Posterior cingulate gyrus (tissue), 11 donors: ENCODE data around the gene TMIGD2.
"Not testable (repeated sequence)": the region's sequence is repeated elsewhere in the genome, so short reads cannot be mapped to it uniquely, and the experiment has no call there.

Experiments used
- DNase-seq, 10 donors: peaks; one replicate each; pipeline versions ENCODE4 v3.0.0 to v3.0.0-alpha.2; 2020 to 2021; ENCODE audit warnings: mixed read lengths in 3 of 10
- intact Hi-C: fragments of 100-400 bp; cut with DNase I; formaldehyde crosslinking; loops from one replicate; pipeline ENCODE4 v1.15.1; 2023

Gene TMIGD2

DNA sequence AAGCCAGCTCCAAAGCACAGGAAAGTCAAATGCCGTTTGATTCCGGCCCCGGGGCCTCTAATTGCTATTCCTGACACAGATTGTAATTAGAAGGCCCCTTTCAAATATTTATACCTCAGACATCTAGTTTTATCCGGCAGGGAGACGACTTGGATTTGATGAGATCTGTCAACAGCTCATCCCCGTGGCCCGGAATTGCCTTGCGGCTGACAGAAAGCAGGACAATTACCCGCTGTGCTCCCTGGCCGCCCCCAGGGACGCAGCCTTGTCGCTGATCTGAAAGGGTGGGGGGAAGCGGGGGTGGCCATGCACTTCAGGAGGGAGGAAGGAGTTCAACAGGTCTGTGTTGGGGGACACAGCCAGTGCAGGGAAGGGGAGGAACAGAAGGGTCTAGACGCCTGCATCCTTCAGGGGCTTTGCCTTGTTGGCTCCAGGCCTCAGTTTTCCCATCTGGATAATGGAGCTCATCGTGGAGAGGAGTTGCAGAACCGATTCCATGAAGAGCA is 24.9 kb downstream of the TMIGD2 start:
- no peak for DNase-seq
- intact Hi-C loops: no loop called here

DNA sequence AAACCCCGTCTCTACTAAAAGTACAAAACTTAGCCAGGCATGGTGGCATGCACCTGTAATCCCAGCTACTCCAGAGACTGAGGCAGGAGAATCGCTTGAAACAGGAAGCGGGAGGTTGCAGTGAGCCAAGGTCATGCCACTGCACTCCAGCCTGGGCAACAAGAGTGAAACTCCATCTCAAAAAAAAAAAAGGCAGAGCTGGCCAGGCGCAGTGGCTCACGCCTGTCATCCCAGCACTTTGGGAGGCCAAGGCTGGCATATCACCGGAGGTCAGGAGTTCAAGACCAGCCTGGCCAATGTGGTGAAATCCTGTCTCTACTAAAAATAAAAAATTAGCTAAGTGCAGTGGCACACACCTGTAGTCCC is 27.9 kb downstream of the TMIGD2 start:
- intact Hi-C loops, DNase-seq: not testable (repeated sequence)

DNA sequence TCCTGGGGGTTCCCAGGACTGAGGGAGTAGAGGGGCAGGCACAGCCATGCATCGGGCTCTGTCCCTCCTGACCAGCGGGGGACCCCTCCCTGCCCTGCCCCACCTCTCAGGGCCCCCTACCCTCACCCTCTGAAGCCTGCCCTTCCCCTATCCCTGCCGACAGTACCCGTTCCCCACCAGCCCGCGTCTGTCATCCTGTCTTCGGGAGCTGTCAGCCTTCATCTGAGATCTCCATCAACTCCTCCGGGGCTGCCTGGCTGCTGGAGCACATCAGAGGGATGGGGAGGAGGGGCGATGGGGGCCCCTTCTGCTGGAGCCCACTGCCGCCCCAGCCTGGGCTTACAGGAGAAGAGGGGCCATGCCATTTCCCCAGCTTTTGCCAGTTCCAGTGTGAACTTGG is 29.3 kb downstream of the TMIGD2 start:
- no peak for DNase-seq
- intact Hi-C loops: no loop called here

DNA sequence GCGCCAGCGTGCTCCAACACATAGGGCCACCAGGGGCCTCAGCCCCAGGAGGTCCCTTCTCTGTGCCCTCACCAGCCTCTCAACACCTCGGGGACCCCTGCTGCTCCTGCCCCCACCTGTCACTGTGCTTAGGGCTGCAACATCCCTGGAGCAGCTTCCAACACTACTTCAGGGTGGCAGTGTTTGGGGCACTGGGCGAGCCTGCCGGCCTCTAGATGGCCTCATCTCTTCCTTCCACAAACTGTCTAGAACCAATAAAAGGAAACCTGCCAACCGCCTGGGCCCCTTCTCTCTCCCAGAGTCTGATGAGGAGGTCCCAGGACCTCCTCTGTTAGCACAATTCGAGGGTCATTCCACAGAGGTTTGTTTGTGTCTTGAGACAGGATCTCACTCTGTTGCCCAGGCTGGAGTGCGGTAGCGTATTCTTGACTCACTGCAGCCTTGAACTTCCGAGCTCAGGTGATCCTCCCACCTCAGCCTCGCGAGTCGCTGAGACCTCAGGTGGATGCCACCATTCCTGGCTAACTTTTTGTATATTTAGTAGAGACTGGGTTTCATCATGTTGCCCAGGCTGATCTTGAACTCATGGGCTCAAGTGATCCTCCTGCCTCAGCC is 33.3 kb downstream of the TMIGD2 start:
- peak in 1 of 10 donors; percentile 41 for DNase-seq
- intact Hi-C loops: loop anchor here (5.0 to 10.0 kb wide), 2 partner anchors 56 to 133 kb away; partner anchors contain the start of genes CHAF1A and SH3GL1

DNA sequence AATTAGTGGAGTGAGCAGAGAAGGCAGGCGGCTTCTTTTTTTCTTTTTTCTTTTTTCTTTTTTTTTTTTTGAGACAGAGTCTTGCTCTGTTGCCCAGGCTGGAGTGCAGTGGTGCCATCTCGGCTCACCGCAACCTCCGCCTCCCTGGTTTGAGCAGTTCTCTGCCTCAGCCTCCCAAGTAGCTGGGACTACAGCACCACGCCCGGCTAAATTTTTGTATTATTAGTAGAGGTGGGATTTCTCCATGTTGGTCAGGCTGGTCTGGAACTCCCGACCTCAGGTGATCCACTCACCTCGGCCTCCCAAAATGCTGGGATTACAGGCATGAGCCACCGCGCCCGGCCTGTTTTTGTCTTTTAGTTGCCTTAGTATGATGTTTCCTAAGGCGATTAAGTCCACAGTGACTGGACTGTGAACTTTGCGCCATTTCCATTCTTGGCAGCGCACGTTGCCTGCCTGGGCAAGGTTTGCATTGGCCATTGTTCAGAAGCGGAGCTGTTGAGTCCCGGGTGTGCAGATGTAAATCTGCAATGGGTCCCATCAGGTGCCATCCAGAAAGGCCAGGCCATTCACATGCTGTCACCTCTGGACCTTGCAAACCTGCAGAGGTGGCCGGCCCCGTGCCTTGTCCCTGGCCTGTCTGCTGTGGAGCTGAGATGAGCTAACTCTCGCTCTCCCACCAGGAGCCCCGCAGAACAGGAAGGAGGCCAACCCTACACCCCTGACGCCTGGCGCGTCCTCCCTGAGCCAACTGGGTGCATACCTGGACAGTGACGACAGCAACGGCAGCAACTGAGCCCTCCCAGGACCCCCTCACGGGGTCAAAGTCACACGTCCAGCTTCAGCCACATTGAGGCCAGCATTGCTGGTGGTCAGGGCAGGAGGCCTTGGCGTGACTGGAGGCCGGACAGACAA is 34.0 kb downstream of the TMIGD2 start:
- peak in 1 of 10 donors; percentile 66 for DNase-seq
- intact Hi-C loops: loop anchor here (2.0 to 10.0 kb wide), 3 partner anchors 57 to 134 kb away; partner anchors contain the start of genes CHAF1A and SH3GL1

DNA sequence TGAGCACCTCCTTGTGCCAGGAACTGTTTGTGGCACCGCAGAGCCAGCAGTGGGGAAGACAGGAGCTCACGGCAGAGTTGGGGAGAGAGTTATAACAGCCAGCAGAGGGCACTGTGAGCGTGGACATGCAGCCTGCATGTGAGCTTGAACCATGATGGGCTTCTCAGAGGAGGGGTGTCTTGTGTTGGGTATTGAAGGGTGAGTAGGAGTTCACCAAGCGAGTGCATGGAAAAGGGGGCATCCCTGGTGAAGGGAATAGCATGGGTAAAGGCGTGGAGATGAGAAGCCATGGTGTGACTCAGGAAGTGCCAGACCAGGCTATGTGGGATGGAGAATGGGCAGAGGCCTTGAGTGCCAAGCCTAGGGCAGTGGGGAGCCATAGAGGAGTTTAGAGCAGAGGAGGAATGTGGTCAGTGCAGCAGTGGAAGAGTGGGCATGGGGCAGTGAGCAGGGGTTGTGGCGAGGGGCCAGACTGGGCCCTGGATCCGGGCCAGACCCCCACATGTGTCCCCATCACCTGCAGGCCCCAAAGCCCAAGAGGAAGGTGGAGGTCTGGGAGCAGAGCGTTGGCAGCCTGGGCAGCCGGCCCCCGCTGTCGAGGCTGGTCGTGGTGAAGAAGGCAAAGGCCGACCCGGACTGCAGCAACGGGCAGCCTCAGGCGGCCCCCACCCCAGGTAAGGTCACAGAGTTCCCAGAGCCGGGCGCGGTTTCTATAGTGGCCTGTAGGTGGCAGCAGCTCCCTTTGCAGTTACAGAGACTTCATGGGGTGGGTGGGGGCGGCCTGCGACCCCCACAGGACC is 34.9 kb downstream of the TMIGD2 start:
- DNase-seq: peak in 8 of 10 donors; percentile 33 to 89 (median 47)
- intact Hi-C loops: loop anchor here (2.0 to 10.0 kb wide), 3 partner anchors 58 to 135 kb away; partner anchors contain the start of genes CHAF1A and SH3GL1

DNA sequence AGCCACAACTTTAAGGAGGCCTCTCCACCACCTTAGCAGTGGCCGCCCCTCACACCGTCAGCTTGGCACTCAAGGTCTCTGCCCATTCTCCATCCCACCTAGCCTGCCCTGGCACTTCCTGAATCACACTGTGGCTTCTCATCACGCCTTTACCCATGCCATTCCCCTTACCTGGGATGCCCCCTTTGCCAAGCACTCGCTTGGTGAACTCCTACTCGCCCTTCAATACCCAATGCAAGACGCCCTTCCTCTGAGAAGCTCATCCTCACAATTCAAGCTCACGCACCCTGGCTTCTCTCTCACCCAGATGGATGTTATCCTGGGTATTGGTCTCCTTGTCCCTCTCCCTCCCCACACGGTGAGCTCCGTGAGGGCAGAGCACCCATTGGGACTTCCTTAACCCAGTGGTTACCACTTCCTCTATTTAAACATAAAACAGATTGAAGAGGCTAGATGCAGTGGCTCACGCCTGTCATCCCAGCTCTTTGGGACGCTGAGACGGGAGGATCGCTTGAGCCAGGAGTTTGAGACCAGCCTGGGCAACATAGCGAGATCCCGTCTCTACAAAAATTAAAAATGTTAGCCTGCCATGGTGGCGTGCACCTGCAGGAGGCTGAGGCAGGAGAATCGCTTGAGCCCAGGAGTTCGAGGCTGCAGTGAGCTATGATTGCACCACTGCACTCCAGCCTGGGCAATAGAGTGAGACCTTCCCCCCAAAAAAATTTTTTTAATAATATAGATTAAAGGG is 35.8 kb downstream of the TMIGD2 start:
- intact Hi-C loops: loop anchor here (2.0 to 10.0 kb wide), 3 partner anchors 58 to 136 kb away; partner anchors contain the start of genes CHAF1A and SH3GL1
- DNase-seq: peak in 1 of 10 donors; percentile 58

DNA sequence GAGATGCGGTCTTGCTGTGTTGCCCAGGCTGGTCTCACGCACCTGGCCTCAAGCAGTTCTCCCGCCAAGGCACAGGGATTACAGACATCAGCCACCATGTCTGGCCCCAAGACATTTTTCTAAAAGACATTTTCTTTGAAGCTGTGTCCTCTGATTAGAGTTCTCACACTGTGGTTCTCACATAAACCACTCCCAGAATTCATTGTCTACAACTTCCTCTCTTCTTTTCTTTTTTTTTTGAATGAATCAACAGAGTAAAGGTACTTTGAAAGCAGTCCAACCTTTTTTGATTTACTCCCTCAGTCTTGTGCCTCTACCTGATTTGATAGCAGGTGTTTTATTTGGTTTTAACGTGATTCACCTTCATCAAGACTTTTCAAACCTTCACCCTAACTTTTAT is 37.4 kb downstream of the TMIGD2 start:
- intact Hi-C loops: loop anchor here (5.0 to 10.0 kb wide), 2 partner anchors 60 to 137 kb away; partner anchors contain the start of genes CHAF1A and SH3GL1
- no peak for DNase-seq

DNA sequence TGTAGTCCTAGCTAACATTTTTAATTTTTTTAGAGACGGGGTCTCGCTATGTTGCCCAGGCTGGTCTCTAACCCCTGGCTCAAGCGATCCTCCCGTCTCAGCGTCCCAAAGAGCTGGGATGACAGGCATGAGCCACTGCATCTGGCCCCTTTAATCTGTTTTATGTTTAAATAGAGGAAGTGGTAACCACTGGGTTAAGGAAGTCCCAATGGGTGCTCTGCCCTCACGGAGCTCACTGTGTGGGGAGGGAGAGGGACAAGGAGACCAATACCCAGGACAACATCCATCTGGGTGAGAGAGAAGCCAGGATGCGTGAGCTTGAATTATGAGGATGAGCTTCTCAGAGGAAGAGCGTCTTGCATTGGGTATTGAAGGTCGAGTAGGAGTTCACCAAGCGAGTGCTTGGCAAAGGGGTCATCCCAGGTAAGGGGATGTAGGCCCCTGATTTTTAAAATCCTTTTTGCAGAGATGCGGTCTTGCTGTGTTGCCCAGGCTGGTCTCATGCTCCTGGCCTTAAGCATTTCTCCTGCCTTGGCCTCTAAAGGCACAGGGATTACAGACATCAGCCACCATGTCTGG is 41.5 kb downstream of the TMIGD2 start:
- DNase-seq: no peak
- intact Hi-C loops: loop anchor here (10.0 kb wide), 1 partner anchor 64 kb away; no protein-coding TSS in a partner anchor

DNA sequence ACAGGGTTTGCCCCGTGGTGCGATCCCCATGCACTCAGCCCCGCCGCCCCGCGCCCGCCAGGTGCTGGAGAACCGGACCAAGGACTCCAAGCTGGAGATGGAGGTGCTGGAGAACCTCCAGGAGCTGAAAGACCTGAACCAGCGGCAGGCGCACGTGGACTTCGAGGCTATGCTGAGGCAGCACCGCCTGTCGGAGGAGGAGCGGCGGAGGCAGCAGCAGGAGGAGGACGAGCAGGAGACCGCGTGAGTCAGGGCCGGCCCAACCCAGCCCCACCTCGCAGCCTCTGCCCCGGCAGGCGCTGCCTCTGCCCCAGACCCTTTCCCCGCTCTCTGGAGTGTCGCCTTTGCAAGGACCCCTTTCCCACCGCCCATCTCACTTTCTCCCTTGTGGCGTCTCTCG is 44.0 kb downstream of the TMIGD2 start:
- intact Hi-C loops: no loop called here
- no peak for DNase-seq

DNA sequence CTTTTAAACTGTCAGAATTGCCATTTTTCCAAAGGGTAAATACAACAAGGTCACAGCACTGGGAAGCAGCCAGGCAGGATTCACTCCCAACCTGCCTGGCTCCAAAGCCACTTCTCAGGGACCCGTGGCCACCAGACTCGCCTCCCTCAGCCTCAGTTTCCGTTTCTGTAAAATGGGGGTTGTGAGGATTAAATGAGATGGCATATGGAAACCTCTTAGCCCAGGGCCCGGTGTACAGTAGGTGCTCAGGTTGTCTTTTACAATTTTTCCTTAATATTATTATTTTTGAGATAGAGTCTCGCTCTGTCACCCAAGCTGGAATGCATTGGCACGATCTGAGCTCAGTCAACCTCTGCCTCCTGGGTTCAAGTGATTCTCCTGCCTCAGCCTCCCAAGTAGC is 45.2 kb downstream of the TMIGD2 start:
- intact Hi-C loops: no loop called here
- DNase-seq: no peak

DNA sequence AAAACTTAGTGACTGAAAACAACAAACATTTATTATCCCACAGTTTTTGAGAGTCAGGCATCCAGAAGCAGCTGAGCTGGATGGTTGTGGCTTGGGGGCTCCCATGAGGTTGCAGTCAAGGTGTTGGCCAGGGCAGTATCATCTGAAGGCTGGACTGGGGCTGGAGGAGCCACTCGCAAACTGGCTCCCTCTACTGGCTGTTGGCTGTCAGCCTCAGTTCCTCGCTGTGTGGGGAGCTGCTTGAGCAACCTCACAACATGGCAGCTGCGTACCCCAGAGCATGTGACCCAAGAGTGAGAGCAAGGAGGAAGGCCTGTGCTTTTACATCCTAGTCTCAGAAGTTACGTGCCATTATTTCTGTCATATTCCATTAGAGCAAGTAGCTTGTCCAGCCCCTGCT is 45.6 kb downstream of the TMIGD2 start:
- intact Hi-C loops: no loop called here
- DNase-seq: no peak

DNA sequence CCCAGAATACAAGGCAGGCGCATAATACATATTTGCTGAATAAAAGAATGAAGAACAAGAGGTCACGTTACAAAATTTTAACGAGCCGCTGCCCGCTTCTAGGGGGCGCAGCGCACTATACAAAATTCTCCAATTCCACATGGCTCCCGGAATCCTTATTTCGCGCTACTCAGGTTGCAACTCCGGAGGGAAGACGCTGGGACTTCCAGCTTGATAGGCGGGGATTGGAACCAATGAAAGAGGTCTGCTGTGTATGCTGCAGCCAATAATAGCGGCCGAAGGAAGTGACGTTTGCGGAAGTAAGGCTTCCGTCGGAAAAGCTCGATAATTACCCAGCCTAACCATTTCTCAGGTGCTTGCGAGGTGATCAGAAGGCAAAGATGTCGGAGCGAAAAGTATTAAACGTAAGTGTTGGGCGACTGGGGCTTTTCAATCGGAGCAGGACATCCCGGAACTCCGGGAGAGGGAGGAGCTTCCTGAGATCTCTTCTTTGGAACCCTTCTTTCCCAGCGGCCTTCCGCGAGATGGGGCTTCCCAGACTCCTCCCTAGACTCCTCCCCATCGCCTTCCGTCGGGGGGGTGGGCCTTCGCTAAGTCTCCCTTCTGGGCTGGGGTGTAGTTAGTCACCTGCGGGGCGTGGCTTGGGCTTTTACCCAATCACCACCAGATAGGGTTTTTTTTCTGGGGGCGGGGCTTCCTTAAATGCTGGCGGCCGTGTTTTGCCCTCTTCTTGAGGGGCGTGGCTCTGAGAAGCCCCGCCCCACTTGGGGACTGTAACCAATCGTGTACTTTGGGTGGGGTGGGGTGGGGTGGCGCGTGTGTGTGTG is 55.2 kb downstream of the TMIGD2 start, which contains the start of gene YJU2:
Gene YJU2, plus strand, starts transcription at position 314 of the 827 bp plus-strand sequence. Its CDS starts 67 bp downstream, at position 381.
- DNase-seq: peak; percentile 88 to 99 (median 92)
- intact Hi-C loops: loop anchor here (2.0 to 5.0 kb wide), 2 partner anchors 154 to 225 kb away; partner anchors contain the start of genes HDGFL2 and SH3GL1

DNA sequence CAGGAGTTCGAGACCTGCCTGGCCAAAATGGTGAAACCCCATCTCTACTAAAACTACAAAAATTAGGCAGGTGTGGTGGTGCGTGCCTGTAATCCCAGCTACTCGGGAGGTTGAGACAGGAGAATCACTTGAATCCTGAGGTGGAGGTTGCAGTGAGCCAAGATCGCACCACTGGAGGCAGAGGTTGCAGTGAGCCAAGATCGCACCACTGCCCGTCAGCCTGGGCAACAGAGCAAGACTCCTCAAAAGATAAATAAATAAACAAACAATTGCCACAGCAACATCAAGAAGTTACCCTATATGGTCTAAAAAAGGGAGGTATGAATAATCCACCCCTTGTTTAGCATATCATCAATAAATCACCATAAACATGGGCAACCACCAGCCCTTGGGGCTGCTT is 56.3 kb downstream of the TMIGD2 start:
- intact Hi-C loops: loop anchor here (2.0 to 5.0 kb wide), 2 partner anchors 155 to 226 kb away; partner anchors contain the start of genes HDGFL2 and SH3GL1
- DNase-seq: not testable (repeated sequence)
